Measurements from ENCODE around the gene CTSS. TPM values are rescaled to one million over a fixed set of nuclear protein-coding genes. Genes with fewer than 3 reads are reported as not detected.
"Not testable (repeated sequence)": the region's sequence is repeated elsewhere in the genome, so short reads cannot be mapped to it uniquely, and the experiment has no call there.

CTSS gene
- polyA plus RNA-seq, 1 donor from 2014 or later = 3.2 TPM

- not testable (repeated sequence) for H3K27ac ChIP-seq (ENCODE audit: low read length); H3K36me3 ChIP-seq (ENCODE audit: insufficient read depth, low read length); H3K4me3 ChIP-seq (ENCODE audit: low read length); H3K9ac ChIP-seq (ENCODE audit: low read length); H3K4me2 ChIP-seq (ENCODE audit: low read length); H4K20me1 ChIP-seq (ENCODE audit: insufficient read depth); H3K9me2 ChIP-seq (ENCODE audit: insufficient read depth, low read length); H2AFZ ChIP-seq (ENCODE audit: low read depth, low read length); H3K27me3 ChIP-seq (ENCODE audit: insufficient read depth, low read depth, low read length); H3F3A ChIP-seq (ENCODE audit: insufficient read depth, low read length, poor library complexity, severe bottlenecking); H3K79me2 ChIP-seq (replicated peaks; ENCODE audit: insufficient read depth, low read length); H3K9me3 ChIP-seq (ENCODE audit: low read length)
Measured at GRCh38 chr1:150793778-150794177, 28.2 kb upstream of the CTSS start.

- Histone ChIP-seq H2AFZ (ENCODE audit: low read depth, low read length) (no peak overlapping the region), H3K9me2 (ENCODE audit: insufficient read depth, low read length) (no peaks in the 10 kb centered on the region), H3K36me3 (ENCODE audit: insufficient read depth, low read length) (peaks cover 8% of the 10 kb centered on the region), H3K79me2 (replicated peaks; ENCODE audit: insufficient read depth, low read length) (no peaks in the 10 kb centered on the region), H4K20me1 (ENCODE audit: insufficient read depth) (no peaks in the 10 kb centered on the region), H3F3A (ENCODE audit: insufficient read depth, low read length, poor library complexity, severe bottlenecking) (no peaks in the 10 kb centered on the region), H3K27ac (ENCODE audit: low read length) (no peak overlapping the region), H3K9me3 (ENCODE audit: low read length) (no peaks in the 10 kb centered on the region), H3K4me2 (ENCODE audit: low read length) (no peak overlapping the region), H3K27me3 (ENCODE audit: insufficient read depth, low read depth, low read length) (no peaks in the 10 kb centered on the region), H3K4me3 (ENCODE audit: low read length) (no peak overlapping the region), H3K9ac (ENCODE audit: low read length) (no peak overlapping the region)
- TF ChIP-seq MXI1 (conservative IDR thresholded peaks at IDR 0.05; ENCODE audit: poor library complexity, severe bottlenecking) (no peak), POLR2AphosphoS5 (IDR thresholded peaks at IDR 0.05) (no peak)
Measured at GRCh38 chr1:150793221-150793620, 27.6 kb upstream of the CTSS start.

GRCh38 chr1:150791585-150791984 lies 26.0 kb upstream of the CTSS start:
- H3K9me2 ChIP-seq (ENCODE audit: insufficient read depth, low read length) = no peaks in the 10 kb centered on the region
- H4K20me1 ChIP-seq (ENCODE audit: insufficient read depth) = no peaks in the 10 kb centered on the region
- no peak overlapping the region for H3K9ac ChIP-seq (ENCODE audit: low read length)
- no peak overlapping the region for H2AFZ ChIP-seq (ENCODE audit: low read depth, low read length)
- H3F3A ChIP-seq (ENCODE audit: insufficient read depth, low read length, poor library complexity, severe bottlenecking) = no peaks in the 10 kb centered on the region
- H3K36me3 ChIP-seq (ENCODE audit: insufficient read depth, low read length) = peaks cover 6% of the 10 kb centered on the region
- no peak for TF ChIP-seq EZH2 (IDR thresholded peaks at IDR 0.05; ENCODE audit: borderline replicate concordance, insufficient read depth, low read length, poor library complexity, severe bottlenecking)
- no peak for TF ChIP-seq SMC3 (conservative IDR thresholded peaks at IDR 0.05; ENCODE audit: poor library complexity)
- TF ChIP-seq CTCF (IDR thresholded peaks at IDR 0.05; ENCODE audit: poor library complexity, severe bottlenecking) = no peak
- no peak for TF ChIP-seq RAD21 (conservative IDR thresholded peaks at IDR 0.05)
- TF ChIP-seq MXI1 (conservative IDR thresholded peaks at IDR 0.05; ENCODE audit: poor library complexity, severe bottlenecking) = no peak
- H3K27me3 ChIP-seq (ENCODE audit: insufficient read depth, low read depth, low read length) = no peaks in the 10 kb centered on the region
- no peaks in the 10 kb centered on the region for H3K9me3 ChIP-seq (ENCODE audit: low read length)
- no peaks in the 10 kb centered on the region for H3K79me2 ChIP-seq (replicated peaks; ENCODE audit: insufficient read depth, low read length)
- no peak overlapping the region for H3K27ac ChIP-seq (ENCODE audit: low read length)
- H3K4me2 ChIP-seq (ENCODE audit: low read length) = no peak overlapping the region
- no peak overlapping the region for H3K4me3 ChIP-seq (ENCODE audit: low read length)

GRCh38 chr1:150789396-150789795 lies 23.8 kb upstream of the CTSS start:
- no peak overlapping the region for H3K4me2 ChIP-seq (ENCODE audit: low read length)
- no peaks in the 10 kb centered on the region for H3K27me3 ChIP-seq (ENCODE audit: insufficient read depth, low read depth, low read length)
- H3K36me3 ChIP-seq (ENCODE audit: insufficient read depth, low read length) = no peaks in the 10 kb centered on the region
- H3K27ac ChIP-seq (ENCODE audit: low read length) = no peak overlapping the region
- no peak overlapping the region for H2AFZ ChIP-seq (ENCODE audit: low read depth, low read length)
- no peaks in the 10 kb centered on the region for H4K20me1 ChIP-seq (ENCODE audit: insufficient read depth)
- no peak overlapping the region for H3K9ac ChIP-seq (ENCODE audit: low read length)
- no peak for TF ChIP-seq EZH2 (IDR thresholded peaks at IDR 0.05; ENCODE audit: borderline replicate concordance, insufficient read depth, low read length, poor library complexity, severe bottlenecking)
- TF ChIP-seq CTCF (IDR thresholded peaks at IDR 0.05; ENCODE audit: poor library complexity, severe bottlenecking) = no peak
- no peak for TF ChIP-seq MXI1 (conservative IDR thresholded peaks at IDR 0.05; ENCODE audit: poor library complexity, severe bottlenecking)
- no peak for TF ChIP-seq TAF1 (IDR thresholded peaks at IDR 0.05; ENCODE audit: low read depth)
- TF ChIP-seq SMC3 (conservative IDR thresholded peaks at IDR 0.05; ENCODE audit: poor library complexity) = no peak
- no peak for TF ChIP-seq POLR2AphosphoS5 (IDR thresholded peaks at IDR 0.05)
- TF ChIP-seq RAD21 (conservative IDR thresholded peaks at IDR 0.05) = no peak
- TF ChIP-seq EP300 (conservative IDR thresholded peaks at IDR 0.05; ENCODE audit: poor library complexity, severe bottlenecking) = no peak
- TF ChIP-seq REST (IDR thresholded peaks at IDR 0.05; ENCODE audit: borderline replicate concordance) = no peak
- no peaks in the 10 kb centered on the region for H3K9me2 ChIP-seq (ENCODE audit: insufficient read depth, low read length)
- no peak overlapping the region for H3K4me3 ChIP-seq (ENCODE audit: low read length)
- H3F3A ChIP-seq (ENCODE audit: insufficient read depth, low read length, poor library complexity, severe bottlenecking) = no peaks in the 10 kb centered on the region
- H3K9me3 ChIP-seq (ENCODE audit: low read length) = no peaks in the 10 kb centered on the region
- no peaks in the 10 kb centered on the region for H3K79me2 ChIP-seq (replicated peaks; ENCODE audit: insufficient read depth, low read length)

Data from neural cell (in vitro differentiated cells).